Measurements from ENCODE around the gene RRP8.

RRP8 gene

GRCh38 chr11:6565988-6566703 lies 37.3 kb downstream of the RRP8 start:
- no peak for DNase-seq

DNA sequence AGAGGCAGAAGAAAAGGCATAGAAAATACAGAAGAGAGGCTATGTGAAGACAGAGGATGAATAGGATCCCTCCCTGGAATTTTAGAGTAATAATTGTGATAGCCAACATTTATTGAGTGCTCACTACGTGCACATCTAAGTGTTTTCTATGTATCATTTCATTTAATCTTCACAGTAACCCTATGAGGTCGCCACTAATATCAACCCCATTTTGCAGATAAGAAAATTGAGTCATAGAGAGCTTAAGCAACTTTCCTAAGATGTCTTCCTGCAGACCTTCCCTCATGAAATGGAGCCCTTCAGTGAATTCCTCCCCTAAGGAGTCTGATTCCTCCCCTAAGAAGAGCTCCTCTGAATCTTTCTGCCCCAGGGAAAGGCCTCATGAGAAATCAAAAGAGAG lies 38.1 kb downstream of the RRP8 start:
- DNase-seq = no peak

GRCh38 chr11:6563667-6564066 lies 39.7 kb downstream of the RRP8 start:
- no peak for DNase-seq

DNA sequence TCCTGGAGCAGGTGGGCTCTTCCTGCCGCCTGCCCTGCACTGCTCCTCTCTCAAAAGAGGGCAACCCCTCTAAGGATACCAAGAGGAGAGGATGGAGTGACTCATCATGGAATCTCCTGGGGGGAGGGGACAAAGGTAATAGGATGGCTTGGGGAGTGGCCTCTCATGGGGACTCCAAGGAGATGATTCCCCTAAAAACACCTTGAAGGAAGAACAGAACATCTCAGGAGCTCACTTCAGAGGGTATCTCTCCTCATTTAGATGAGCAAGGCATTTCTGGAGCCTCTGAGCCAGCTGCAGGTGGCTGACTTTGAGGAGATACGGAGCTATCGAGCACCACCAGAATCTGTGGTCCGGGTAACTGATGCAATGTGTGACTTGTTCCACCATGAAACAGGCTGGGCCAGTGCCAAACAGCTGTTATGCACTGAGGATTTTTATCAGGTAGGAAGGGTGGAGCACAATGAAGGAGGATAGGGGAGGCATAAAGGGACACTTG lies 40.2 kb downstream of the RRP8 start:
- DNase-seq = no peak

- no peak for DNase-seq
Measured at GRCh38 chr11:6561288-6561687, 42.1 kb downstream of the RRP8 start.

DNA sequence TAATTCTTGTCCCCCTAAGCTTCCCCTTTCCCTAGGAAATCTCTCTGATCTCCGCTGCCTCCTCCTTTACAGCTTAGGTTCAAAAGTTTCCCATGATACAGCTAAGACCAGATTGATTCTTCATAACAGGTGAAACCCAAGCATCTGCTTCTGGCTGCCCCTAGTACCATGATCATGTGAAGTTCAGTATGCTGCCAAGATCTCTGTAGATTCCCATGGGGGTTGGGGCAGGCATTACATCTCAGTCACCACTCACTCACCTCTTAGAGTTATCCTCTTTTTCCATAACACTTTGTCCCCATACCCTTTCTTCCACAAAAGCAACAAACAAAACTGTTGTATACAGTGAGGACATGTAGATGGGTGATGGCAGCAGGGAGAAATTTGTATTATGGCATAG lies 44.0 kb downstream of the RRP8 start:
- no peak for DNase-seq

GRCh38 chr11:6557761-6558674 lies 45.4 kb downstream of the RRP8 start:
- DNase-seq = no peak

- no peak for DNase-seq
Measured at GRCh38 chr11:6557063-6557462, 46.4 kb downstream of the RRP8 start.

DNA sequence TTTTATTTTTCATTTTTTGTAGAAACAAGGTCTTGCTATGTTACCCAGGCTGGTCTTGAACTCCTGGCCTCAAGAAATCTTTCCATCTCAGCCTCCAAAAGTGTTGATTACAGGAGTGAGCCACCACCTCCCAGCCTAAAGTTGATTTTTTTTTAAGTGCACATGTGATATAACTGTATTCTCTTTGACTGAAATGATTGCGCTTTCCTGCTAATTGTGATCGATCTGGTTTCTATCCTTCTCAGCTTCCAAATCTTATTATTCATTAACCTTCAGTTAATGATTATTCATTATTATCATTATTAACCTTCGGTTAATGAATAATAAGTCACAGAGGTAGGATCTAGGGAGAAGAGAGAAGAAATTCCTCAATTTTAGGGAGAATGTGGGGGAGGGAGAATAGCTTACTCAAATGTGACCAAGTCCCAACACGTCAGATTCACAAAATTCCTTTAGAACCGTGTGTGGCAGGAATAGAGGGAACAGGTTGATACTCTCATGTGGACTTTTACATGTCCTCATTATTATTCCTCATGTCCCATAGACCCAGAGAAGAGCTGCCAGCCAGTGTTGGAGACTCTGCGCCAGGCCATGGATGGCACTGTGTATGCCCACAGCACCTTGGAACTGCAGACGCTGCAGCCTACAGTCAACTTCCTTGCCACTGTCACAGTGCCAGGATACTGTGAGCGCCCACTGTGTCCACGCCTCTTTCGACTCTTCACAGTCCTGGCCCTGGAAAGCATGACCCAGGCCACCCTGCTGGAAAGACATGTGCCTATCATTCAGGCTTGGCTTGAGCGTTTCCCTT lies 47.1 kb downstream of the RRP8 start:
- no peak for DNase-seq

DNA sequence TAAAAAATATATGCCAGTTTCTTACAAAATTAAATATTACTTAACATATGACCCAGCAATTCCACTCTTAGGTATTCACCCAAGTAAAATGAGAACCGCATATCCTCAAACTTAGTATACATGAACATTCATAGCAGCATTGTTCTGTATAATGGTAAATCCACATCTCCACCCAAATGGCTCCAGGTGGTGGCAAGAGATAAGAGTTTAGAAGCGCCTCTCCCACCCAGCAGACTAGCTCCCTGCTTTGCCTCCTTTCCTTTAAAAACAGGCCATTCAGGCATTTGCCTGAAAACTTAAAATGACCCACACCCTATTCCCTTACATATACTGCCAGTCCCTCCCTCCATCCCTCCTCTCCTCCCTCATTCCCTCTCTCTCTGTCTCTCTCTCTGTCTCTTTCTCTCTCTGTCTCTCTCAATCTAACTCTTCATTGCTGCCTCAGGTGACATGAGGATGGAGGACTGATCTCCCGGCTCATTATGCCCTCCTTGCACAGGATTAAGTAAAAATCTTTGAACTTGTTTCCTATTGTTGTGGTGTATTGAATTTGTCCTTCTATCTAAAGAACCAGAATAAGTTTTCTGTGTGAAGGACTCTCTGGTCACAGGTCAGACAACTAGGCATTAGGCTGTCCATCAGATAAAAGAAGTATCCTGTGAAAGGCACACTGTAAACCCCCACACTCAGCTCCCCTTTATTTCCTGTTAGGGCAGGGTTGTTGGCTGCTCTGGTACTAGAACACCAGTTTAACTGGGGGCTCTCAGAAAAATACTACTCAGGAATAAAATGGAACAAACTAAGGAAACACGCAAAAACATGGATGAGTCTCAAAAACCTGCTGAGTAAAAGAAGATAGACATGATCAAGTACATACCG lies 48.3 kb downstream of the RRP8 start:
- no peak for DNase-seq

DNA sequence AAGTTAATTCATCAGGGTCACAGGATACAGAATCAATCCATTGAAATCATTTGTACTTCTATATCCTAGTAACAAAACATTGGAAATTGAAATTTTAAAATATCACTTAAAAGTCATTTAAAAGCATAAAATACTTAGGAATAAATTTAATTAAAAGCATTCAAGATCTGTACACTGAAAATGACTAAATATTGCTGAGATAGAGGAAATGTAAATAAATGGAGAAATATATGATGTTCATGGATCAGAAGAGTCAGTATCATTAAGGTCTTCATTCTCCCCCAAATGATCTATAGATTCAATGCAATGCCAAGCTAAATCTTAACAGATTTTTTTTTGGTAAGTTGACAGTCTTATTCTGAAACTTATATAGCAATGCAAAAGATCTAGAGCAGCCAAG lies 49.8 kb downstream of the RRP8 start:
- no peak for DNase-seq

DNA sequence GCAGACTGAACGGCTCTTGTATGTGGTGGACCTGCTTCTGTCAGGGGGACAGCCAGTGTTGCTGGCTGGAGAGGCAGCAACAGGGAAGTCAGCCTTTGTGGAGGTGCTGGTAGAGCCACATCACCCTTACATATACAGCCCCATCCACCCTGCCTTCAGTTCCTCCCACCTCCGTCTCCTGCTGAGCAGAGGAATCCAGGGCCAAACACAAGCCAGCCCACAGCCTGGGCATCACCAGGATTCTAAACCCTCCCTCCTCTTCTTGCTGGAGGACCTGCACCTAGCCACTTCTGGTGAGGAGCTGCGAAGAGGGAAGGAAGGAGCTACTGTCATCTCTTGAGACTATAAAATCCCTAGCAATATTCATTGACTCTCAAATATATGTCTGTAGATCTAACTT lies 54.8 kb downstream of the RRP8 start:
- DNase-seq = no peak

DNA sequence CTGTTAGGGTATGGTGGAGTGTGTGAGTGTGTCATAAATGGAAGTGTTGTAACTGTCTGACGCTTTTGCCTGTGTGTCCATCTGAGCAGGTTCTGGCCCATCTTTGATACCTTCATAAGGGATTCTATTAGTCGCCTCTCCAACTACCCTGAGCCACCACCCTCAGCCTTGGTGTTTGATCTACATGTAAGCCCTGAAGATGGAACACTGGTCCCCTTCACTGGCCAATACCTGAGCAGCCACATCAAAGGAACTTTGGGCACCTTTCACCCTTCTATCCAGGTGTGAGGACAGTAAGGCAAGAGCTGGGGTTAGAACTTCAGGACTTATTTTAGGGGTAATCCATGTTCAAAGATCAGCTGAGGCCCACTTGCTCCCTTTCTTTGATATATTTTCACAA lies 55.3 kb downstream of the RRP8 start:
- DNase-seq = no peak

GRCh38 chr11:6547177-6547576 lies 56.2 kb downstream of the RRP8 start:
- no peak for DNase-seq

DNA sequence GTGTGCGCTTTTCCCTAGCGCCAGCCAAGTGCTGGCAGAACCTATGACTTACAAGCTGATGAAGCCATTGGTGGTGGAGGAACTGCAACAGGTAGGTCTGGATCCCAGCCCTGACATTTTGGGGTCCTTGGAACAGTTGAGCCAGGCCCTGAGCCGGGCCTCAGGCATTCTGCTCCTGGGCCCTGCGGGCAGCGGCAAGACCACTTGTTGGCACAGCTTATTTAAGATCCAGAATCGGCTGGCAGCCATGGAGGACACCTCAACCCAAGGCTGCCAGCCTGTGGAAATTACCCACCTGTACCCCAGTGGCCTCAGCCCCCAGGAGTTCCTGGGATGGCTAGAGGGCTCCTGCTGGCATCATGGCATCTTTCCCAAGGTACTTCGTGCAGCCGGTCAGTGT lies 56.7 kb downstream of the RRP8 start:
- no peak for DNase-seq

DNA sequence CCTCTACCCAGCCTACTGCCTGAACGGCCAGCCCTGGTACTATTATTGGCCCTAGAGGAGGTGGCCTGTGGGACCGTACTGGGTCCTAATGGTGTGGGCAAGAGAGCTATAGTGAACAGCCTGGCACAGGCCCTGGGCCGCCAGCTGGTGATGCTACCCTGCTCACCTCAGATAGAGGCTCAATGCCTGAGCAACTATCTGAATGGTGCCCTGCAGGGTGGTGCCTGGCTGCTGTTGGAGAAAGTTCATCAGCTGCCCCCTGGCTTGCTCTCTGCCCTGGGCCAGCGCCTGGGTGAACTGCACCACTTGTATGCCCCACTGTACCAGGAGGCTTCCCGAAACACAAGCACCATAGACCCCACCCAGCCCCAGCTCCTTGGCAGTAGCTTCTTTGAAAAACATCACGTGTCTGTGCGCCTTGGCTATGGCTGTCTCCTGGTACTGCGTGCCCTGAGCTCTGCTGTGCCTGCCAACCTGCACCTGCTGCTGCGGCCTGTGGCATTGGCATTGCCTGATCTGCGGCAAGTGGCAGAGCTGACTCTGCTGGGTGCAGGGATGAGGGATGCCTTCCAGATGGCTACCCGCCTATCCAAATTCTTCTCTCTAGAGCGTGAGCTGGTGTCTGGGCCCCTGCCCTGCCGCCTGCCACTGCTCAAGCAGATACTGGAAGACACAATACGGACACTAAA lies 57.4 kb downstream of the RRP8 start:
- DNase-seq = no peak

Measured in activated CD4-positive, alpha-beta T cell treated with anti-CD3 and anti-CD28 coated beads, Interleukin-2, Interleukin-6, amounts not matched to agents 100 ng/mL and 50 ng/mL, durations not matched to agents 16 hours and 8 hours (primary cell).